Measurements from ENCODE around the gene RUNDC3A.

RUNDC3A gene

GRCh38 chr17:44284024-44284400 is 24.4 kb upstream of the RUNDC3A start:
- DNase-seq, result no peak

GRCh38 chr17:44287651-44288050 is 20.8 kb upstream of the RUNDC3A start:
- DNase-seq, result no peak

DNA sequence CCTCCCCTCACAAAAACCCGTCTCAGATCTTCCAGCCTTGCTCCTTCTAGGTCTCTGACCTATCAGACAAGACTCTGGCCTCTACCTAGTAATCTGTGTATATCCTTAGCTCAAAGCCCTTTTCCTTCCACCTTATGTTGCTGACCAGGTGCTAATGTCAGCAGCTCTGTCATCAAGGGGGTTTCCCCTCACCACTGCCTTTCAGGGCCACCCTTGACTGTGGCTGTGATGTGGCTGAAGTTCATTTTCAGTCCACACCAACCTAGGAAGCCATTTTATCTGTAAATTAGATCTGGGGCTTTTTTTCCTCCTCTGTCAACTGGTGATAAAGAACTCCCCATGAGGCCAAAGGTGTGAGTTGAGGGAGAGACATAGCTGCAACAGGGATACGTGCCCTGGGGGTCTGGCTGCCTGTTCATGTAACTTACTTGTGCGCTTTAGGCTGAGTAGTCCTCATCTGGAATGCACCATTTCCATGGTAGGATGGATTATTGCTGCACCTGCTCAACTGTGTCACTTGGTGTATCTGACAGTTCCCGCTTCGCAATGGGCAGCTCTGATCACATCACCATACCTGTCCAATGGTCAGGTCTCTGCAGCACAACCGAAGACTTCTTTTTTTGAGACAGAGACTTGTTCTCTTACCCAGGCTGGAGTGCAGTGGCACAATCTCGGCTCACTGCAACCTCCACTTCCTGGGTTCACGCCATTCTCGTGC is 14.7 kb upstream of the RUNDC3A start:
- no peak for DNase-seq

- no peak for DNase-seq
Observed at GRCh38 chr17:44297975-44298374, 10.4 kb upstream of the RUNDC3A start.

GRCh38 chr17:44304651-44305050 is 3.8 kb upstream of the RUNDC3A start:
- no peak for DNase-seq

- DNase-seq, result no peak
Observed at GRCh38 chr17:44307387-44308186, 814 bp upstream of the RUNDC3A start.

- DNase-seq, result no peak
Observed at GRCh38 chr17:44308865-44309264, 464 bp downstream of the RUNDC3A start.

GRCh38 chr17:44309472-44309871 is 1.1 kb downstream of the RUNDC3A start:
- no peak for DNase-seq

GRCh38 chr17:44310188-44310587 is 1.8 kb downstream of the RUNDC3A start:
- no peak for DNase-seq

DNA sequence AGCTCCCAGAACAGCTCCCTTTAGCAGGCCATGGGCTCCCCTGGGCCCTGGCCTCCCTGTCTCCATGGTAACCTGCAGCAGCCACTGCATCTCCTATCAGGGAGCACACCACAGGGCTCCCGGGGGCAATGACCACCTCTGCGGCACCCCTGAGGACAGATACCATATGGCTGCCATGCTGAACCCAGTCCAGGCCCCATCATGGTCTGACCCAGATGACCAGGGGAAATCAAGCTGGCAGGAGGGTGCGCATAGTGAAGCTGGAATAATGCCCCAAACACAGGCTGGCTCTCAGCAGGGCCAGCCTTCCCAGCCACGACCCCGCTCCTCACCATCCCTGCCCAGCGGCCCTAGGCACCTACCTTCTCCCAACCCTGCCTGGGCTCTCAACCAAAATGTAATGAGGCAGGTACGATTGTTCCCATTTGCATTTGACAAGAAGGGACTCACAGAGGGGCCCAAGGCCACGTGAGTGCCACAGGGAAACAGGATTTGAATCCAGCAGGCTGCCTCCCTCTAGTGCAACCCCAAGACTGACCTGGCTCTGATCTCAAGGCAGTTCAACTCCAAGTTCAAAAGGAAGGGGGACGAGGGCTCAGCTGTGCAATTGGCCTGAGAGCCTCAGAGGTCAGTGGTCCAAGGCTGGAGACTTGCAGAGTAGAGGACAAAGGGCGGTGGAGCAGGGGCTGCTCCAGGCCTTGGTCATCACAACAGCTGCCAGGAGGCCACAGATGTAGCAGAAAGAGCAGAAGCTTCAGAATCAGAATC is 2.4 kb downstream of the RUNDC3A start:
- no peak for DNase-seq

- DNase-seq, result no peak
Observed at GRCh38 chr17:44311562-44312181, 3.3 kb downstream of the RUNDC3A start.

GRCh38 chr17:44312396-44313104 is 4.1 kb downstream of the RUNDC3A start:
- no peak for DNase-seq

GRCh38 chr17:44314031-44314430 is 5.6 kb downstream of the RUNDC3A start:
- DNase-seq, result no peak

- no peak for DNase-seq
Observed at GRCh38 chr17:44314524-44314868, 6.1 kb downstream of the RUNDC3A start.

- no peak for DNase-seq
Observed at GRCh38 chr17:44314869-44315661, 6.7 kb downstream of the RUNDC3A start.

DNA sequence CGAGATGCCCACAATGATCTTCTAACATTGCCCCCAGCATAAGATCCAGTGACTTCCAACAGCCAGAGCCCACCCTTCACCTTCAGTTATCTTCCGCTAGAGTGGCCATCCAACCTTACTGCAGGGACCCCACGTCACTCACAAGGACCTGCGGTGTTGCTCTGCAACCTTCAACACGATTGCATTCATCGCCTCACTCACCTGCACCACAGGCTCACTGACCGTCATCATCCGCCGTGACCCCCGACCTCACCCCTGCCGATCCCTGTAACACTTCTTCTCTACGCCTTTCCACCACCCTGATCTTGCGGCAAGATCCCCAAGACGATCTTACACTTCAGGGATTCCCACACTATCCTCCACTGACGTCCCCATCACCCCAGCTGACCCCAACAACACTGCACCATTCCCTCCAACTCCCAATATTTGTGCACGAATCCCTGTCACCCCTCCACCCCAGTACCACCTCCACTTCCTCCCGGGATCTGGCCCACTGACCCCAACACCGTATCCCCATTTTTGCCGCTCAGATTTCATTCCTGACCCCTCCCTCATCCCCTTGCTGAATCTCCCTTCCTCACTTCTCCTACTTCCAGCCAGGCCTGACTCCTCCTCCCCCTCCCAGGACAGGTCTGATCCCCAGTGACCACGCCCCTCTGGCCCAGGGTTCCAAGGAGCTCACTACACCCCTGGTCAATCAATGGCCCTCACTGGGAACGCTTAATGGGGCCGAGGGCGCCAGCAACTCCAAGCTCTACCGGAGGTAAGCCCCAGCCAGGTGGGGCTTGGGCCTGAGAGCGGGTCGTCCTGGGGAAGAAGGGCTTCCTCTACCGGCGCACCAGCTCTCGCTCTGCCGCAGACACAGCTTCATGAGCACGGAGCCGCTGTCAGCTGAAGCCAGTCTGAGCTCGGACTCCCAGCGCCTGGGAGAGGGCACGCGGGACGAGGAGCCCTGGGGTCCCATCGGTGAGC is 7.6 kb downstream of the RUNDC3A start:
- DNase-seq, result no peak

- DNase-seq, result no peak
Observed at GRCh38 chr17:44317545-44317944, 9.1 kb downstream of the RUNDC3A start.

DNA sequence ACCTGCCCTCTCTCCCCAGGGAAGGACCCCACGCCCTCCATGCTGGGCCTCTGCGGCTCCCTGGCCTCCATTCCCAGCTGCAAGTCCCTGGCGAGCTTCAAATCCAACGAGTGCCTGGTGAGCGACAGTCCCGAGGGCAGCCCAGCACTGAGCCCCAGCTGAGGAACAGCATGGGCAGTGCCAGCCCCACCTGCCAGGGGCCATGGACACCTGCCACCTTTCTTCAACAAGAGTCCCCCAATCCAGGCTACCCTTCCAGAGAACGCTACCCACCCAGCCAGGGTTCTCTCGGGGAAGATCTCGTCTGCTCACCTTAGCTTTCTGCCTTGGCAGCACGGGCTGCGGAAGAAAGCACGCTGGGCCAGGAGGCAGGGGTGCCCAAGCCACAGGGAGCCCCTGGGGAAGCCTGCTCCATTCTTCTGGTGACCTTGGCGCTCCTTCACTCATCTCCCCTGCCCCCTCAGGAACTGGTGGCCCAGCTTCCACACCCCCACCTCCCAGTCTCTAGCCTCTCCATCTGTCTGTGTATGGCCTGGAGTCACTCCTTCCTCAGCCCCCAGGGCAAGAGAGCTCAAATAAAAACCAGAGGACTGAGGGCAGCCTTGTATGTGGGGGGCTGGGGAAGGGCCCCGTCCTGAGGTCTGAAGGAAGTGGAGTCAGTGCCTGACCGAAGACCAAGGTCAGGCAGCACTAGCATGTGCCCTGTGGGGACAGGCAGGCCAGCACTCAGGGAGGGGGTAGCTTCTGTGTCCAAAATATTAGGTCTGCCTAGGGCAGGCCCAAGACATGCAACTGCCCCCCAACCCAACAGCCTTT is 9.9 kb downstream of the RUNDC3A start:
- DNase-seq, result no peak

- no peak for DNase-seq
Observed at GRCh38 chr17:44320066-44320465, 11.7 kb downstream of the RUNDC3A start.
